ENCODE data around the gene ZFAND3.

- TF ChIP-seq, protein P1, sequence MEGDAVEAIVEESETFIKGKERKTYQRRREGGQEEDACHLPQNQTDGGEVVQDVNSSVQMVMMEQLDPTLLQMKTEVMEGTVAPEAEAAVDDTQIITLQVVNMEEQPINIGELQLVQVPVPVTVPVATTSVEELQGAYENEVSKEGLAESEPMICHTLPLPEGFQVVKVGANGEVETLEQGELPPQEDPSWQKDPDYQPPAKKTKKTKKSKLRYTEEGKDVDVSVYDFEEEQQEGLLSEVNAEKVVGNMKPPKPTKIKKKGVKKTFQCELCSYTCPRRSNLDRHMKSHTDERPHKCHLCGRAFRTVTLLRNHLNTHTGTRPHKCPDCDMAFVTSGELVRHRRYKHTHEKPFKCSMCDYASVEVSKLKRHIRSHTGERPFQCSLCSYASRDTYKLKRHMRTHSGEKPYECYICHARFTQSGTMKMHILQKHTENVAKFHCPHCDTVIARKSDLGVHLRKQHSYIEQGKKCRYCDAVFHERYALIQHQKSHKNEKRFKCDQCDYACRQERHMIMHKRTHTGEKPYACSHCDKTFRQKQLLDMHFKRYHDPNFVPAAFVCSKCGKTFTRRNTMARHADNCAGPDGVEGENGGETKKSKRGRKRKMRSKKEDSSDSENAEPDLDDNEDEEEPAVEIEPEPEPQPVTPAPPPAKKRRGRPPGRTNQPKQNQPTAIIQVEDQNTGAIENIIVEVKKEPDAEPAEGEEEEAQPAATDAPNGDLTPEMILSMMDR (IDR thresholded peaks at IDR 0.05; ENCODE audit: extremely low read depth in 1 of 2, insufficient read depth in 1 of 2, low read depth in 1 of 2, low read length in 2 of 2): no peak
- no peak for TF ChIP-seq POLR2AphosphoS5 (IDR thresholded peaks at IDR 0.05; ENCODE audit: insufficient read depth, low read depth, low read length)
- no peak for TF ChIP-seq EZH2 (IDR thresholded peaks at IDR 0.05; ENCODE audit: borderline replicate concordance, low read depth, low read length, severe bottlenecking)
Measured at GRCh38 chr6:38154731-38155130, 335.2 kb downstream of the ZFAND3 start.
